ENCODE measurements around the gene SLC46A3.

- no peak for TF ChIP-seq CTCF (IDR thresholded peaks at IDR 0.05)
- TF ChIP-seq POLR2A (IDR thresholded peaks at IDR 0.05; ENCODE audit: low read length): no peak
Measured at GRCh38 chr13:28697441-28697840, 21.3 kb downstream of the SLC46A3 start.
